Measurements from ENCODE around the gene SCGB2A2. TPM values are rescaled to one million over a fixed set of nuclear protein-coding genes. Genes with fewer than 3 reads are reported as not detected.

Gene SCGB2A2
- not detected for total RNA-seq

DNA sequence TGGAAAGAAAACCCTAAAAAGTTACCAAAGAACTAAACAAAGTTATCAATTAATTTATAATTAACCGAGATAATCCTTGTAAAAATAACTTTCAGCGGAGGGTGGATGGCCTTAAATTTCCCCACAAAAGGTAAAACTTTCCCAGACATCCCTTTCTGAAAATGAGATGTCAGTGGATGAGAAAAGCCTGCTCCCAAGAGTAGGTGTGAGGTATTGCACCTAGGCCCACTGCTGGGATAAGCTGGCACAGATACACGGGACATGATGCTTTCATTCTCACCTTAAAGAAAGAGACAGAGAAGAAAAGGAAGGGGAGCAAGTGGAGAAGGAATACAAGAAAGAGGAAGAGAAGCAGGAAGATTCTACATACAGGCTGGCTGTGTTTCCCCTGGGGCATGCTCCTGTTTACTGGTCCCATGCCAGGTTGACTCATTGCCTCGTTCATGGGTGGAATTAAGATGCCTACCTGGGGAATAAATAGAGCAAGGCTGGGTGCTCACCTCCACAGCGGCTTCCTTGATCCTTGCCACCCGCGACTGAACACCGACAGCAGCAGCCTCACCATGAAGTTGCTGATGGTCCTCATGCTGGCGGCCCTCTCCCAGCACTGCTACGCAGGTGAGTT lies at the start of gene SCGB2A2:
TSS of gene SCGB2A2 (plus strand) at position 505 of the 625 bp plus-strand sequence. CDS start at position 564, 59 bp downstream.
- no peak within 1 kb of the TSS for H3K4me3 ChIP-seq
- intact Hi-C loops (cut with DNase I) = no loop called here
- no peak within 1 kb of the TSS for H3K27ac ChIP-seq
- TF ChIP-seq, protein P1, sequence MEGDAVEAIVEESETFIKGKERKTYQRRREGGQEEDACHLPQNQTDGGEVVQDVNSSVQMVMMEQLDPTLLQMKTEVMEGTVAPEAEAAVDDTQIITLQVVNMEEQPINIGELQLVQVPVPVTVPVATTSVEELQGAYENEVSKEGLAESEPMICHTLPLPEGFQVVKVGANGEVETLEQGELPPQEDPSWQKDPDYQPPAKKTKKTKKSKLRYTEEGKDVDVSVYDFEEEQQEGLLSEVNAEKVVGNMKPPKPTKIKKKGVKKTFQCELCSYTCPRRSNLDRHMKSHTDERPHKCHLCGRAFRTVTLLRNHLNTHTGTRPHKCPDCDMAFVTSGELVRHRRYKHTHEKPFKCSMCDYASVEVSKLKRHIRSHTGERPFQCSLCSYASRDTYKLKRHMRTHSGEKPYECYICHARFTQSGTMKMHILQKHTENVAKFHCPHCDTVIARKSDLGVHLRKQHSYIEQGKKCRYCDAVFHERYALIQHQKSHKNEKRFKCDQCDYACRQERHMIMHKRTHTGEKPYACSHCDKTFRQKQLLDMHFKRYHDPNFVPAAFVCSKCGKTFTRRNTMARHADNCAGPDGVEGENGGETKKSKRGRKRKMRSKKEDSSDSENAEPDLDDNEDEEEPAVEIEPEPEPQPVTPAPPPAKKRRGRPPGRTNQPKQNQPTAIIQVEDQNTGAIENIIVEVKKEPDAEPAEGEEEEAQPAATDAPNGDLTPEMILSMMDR (IDR thresholded peaks at IDR 0.05) = no peak
- H3K36me3 ChIP-seq = no peaks in the 10 kb centered on the region
- H3K9me3 ChIP-seq = no peaks in the 10 kb centered on the region
- no peaks in the 10 kb centered on the region for H3K4me1 ChIP-seq
- H3K27me3 ChIP-seq = no peaks in the 10 kb centered on the region
- DNase-seq (ENCODE audit: low spot score in 2 of 2) = no peak

DNA sequence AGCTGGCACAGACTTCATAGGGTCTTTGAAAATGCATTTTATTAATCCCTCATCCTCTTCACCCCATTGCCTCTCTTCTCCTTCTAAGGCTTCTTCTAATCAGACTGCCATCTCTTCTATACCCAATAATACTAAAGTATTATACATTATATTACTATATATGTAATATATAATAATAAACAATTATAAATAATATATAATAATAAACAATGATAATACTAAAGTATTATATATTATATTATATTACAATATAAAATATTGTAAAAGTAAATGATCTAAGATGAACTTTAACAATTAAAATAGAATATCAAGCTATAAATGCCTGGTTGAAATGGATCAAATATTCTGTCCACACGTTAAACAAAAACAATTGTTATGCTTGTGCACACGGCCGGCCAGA lies 48.5 kb upstream of the SCGB2A2 start:
- DNase-seq (ENCODE audit: low spot score in 2 of 2) = no peak
- TF ChIP-seq, protein P1 (IDR thresholded peaks at IDR 0.05) = no peak
- Histone ChIP-seq H3K4me1 (no peaks in the 10 kb centered on the region), H3K27me3 (no peaks in the 10 kb centered on the region), H3K9me3 (peaks cover 23 to 31% of the 10 kb centered on the region in 2 donors), H3K4me3 (no peak overlapping the region), H3K36me3 (no peaks in the 10 kb centered on the region), H3K27ac (no peak overlapping the region)
- intact Hi-C loops (cut with DNase I) = no loop called here

DNA sequence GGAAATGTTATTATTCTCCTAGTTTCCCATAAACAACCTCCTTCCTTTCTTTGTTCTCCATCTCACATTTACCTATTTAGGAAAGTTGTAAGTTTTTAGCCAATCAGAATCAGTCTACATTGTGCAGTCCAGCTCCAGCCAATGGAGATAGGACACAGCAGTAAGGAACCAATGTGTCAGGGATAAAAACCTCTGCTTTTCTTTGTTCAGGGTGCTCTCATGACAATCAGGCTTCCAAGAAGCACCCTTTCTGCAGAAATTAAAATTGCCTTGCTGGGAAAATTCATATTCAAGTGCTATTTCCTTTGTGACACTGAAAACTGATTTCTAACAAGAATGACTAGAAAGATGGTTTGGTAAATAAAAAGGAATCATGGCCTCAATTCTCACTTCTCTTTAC lies 46.9 kb upstream of the SCGB2A2 start:
- Histone ChIP-seq H3K27ac (no peak overlapping the region), H3K4me1 (no peaks in the 10 kb centered on the region), H3K36me3 (no peaks in the 10 kb centered on the region), H3K4me3 (no peak overlapping the region), H3K9me3 (peaks cover 23 to 31% of the 10 kb centered on the region in 2 donors), H3K27me3 (no peaks in the 10 kb centered on the region)
- TF ChIP-seq, protein P1 (IDR thresholded peaks at IDR 0.05) = no peak
- no peak for DNase-seq (ENCODE audit: low spot score in 2 of 2)
- intact Hi-C loops (cut with DNase I) = no loop called here

DNA sequence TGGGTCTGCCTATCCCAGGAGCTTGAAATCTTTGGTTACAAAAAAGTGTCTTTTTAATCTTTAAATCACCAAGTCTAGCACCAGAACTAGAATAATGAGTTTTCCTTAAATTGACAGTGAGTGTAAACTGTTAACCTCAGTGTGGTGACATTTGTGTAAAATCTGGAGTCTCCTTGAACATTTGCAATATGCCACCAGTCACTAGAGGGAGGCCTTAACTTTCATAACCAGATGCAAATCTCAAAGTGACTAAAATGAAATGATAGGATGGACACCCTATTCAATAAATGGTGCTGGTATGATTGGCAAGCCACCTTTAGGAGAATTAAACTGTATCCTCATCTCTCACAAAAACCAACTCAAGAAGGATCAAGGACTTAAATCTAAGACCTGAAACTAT lies 36.2 kb upstream of the SCGB2A2 start:
- H3K27ac ChIP-seq = no peak overlapping the region
- H3K36me3 ChIP-seq = no peaks in the 10 kb centered on the region
- H3K9me3 ChIP-seq = no peaks in the 10 kb centered on the region
- no peaks in the 10 kb centered on the region for H3K4me1 ChIP-seq
- TF ChIP-seq, protein P1 (IDR thresholded peaks at IDR 0.05) = no peak
- H3K4me3 ChIP-seq = no peak overlapping the region
- intact Hi-C loops (cut with DNase I) = no loop called here
- DNase-seq (ENCODE audit: low spot score in 2 of 2) = no peak
- no peaks in the 10 kb centered on the region for H3K27me3 ChIP-seq

DNA sequence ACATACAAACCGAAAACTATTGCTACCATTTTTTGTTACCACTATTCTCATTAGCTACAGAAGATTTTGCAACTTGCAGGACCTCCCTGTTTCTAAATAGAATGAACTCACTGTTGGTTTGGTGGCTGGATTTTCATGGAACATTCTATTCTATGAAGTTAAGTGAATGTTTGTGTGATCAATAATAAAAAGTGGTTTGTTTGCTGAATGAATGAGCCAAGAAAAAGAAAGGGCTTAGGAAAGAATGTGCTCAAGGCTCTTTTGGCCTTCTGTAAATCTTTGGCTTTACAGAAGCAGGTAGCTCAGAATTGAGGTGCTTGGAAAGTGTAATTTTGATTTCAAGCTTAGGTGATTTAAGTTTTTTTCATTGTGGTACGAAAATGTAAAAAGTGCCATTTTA lies 33.8 kb upstream of the SCGB2A2 start:
- Histone ChIP-seq H3K27me3 (no peaks in the 10 kb centered on the region), H3K4me1 (no peaks in the 10 kb centered on the region), H3K4me3 (no peak overlapping the region), H3K9me3 (no peaks in the 10 kb centered on the region), H3K27ac (no peak overlapping the region), H3K36me3 (no peaks in the 10 kb centered on the region)
- TF ChIP-seq, protein P1 (IDR thresholded peaks at IDR 0.05) = no peak
- intact Hi-C loops (cut with DNase I) = no loop called here
- DNase-seq (ENCODE audit: low spot score in 2 of 2) = no peak

DNA sequence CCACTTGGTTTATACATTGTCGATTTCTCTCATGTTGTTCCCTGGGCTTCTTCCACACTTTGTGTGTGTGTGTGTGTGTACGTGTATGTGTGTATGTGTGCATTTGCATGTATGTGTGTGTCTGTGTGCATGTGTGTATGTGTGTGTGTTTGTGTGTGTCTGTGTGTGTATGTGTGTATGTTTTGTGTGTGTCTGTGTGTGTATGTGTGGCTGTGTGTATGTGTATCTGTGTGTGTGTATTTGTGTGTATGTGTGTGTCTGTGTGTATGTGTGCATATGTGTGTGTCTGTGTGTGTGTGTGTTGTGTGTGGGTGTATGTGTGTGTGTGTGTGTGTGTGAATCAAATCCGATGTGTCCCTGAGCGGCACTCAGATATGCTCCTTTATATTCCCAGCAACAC lies 32.5 kb upstream of the SCGB2A2 start:
- H3K4me3 ChIP-seq = no peak overlapping the region
- TF ChIP-seq, protein P1 (IDR thresholded peaks at IDR 0.05) = no peak
- DNase-seq (ENCODE audit: low spot score in 2 of 2) = no peak
- H3K27ac ChIP-seq = no peak overlapping the region
- H3K27me3 ChIP-seq = no peaks in the 10 kb centered on the region
- no peaks in the 10 kb centered on the region for H3K36me3 ChIP-seq
- no peaks in the 10 kb centered on the region for H3K4me1 ChIP-seq
- intact Hi-C loops (cut with DNase I) = no loop called here
- no peaks in the 10 kb centered on the region for H3K9me3 ChIP-seq
